ENCODE data around the gene LSM10. TPM values are rescaled to one million over a fixed set of nuclear protein-coding genes. Genes with fewer than 3 reads are reported as not detected.
A peak's percentile ranks its signal among the peaks of the same experiment; 100 is the strongest.

The LSM10 gene
- total RNA-seq, 1 experiment from 2014 or later, result 19.4 TPM

DNA sequence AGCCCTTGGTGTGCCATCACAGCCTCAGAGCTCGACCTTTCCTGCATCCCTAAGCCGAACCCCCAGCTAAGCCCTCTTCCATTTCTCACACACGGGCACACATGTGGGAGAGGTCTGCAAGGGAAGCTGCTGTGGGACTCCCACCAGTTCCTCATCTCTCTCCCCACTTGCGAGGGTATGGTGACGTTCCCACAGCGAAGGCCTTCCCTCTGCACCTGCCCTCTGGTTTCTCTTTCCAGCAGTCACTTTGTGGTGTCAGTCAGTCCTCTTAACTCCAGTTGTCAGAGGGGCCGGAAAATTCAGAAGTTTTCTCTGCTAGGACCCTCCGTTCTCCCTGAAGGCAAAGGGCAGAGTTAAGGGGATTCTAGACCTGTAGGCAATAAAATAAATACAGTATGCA lies 6.4 kb downstream of the LSM10 start:
- Histone ChIP-seq H3K9me3 (ENCODE audit: low read length) (no peaks in the 10 kb centered on the region), H2AFZ (ENCODE audit: low read length) (no peak overlapping the region), H3K4me3 (ENCODE audit: low read length) (no peak overlapping the region), H3K36me3 (ENCODE audit: insufficient read depth, low read length) (peaks cover 17% of the 10 kb centered on the region; the same call in 1 of the 2 replicates), H3K27ac (ENCODE audit: low read length) (peak overlapping the region; percentile 80), H3K9ac (ENCODE audit: low read length) (peak overlapping the region; percentile 23), H3K79me2 (ENCODE audit: low read length) (peaks cover 34% of the 10 kb centered on the region), H3K27me3 (ENCODE audit: low read length) (no peaks in the 10 kb centered on the region), H3K9me2 (replicated peaks; ENCODE audit: insufficient read depth, low read length) (no peaks in the 10 kb centered on the region), H4K20me1 (ENCODE audit: insufficient read depth, low read depth, low read length) (no peaks in the 10 kb centered on the region), H3K4me2 (ENCODE audit: low read depth, low read length, poor library complexity, severe bottlenecking) (peak overlapping the region; percentile 16), H3K4me1 (ENCODE audit: low read length) (peaks cover 71% of the 10 kb centered on the region)
- DNase-seq, result no peak

- Histone ChIP-seq H3K4me2 (ENCODE audit: low read depth, low read length, poor library complexity, severe bottlenecking) (no peak overlapping the region), H3K27ac (ENCODE audit: low read length) (peak overlapping the region; percentile 80), H3K9ac (ENCODE audit: low read length) (peak overlapping the region; percentile 10; the same call in 1 of the 2 replicates), H3K27me3 (ENCODE audit: low read length) (no peaks in the 10 kb centered on the region), H3K4me3 (ENCODE audit: low read length) (no peak overlapping the region), H2AFZ (ENCODE audit: low read length) (no peak overlapping the region), H3K9me2 (replicated peaks; ENCODE audit: insufficient read depth, low read length) (no peaks in the 10 kb centered on the region), H3K79me2 (ENCODE audit: low read length) (peaks cover 27% of the 10 kb centered on the region), H3K36me3 (ENCODE audit: insufficient read depth, low read length) (peaks cover 17% of the 10 kb centered on the region; the same call in 1 of the 2 replicates), H4K20me1 (ENCODE audit: insufficient read depth, low read depth, low read length) (peaks cover under 1% of the 10 kb centered on the region; the same call in 1 of the 2 replicates), H3K4me1 (ENCODE audit: low read length) (peaks cover 70% of the 10 kb centered on the region), H3K9me3 (ENCODE audit: low read length) (no peaks in the 10 kb centered on the region)
- DNase-seq, result peak; percentile 48
Observed at GRCh38 chr1:36390411-36390810, 7.3 kb downstream of the LSM10 start.

- H3K36me3 ChIP-seq (ENCODE audit: insufficient read depth, low read length), result peaks cover 17% of the 10 kb centered on the region; the same call in 1 of the 2 replicates
- no peak overlapping the region for H2AFZ ChIP-seq (ENCODE audit: low read length)
- no peaks in the 10 kb centered on the region for H3K9me2 ChIP-seq (replicated peaks; ENCODE audit: insufficient read depth, low read length)
- peaks cover 3% of the 10 kb centered on the region; the same call in 1 of the 2 replicates for H4K20me1 ChIP-seq (ENCODE audit: insufficient read depth, low read depth, low read length)
- no peak overlapping the region for H3K4me2 ChIP-seq (ENCODE audit: low read depth, low read length, poor library complexity, severe bottlenecking)
- no peak overlapping the region for H3K9ac ChIP-seq (ENCODE audit: low read length)
- no peak for DNase-seq
- no peak overlapping the region for H3K4me3 ChIP-seq (ENCODE audit: low read length)
- no peaks in the 10 kb centered on the region for H3K9me3 ChIP-seq (ENCODE audit: low read length)
- H3K27ac ChIP-seq (ENCODE audit: low read length), result peak overlapping the region; percentile 80
- H3K79me2 ChIP-seq (ENCODE audit: low read length), result peaks cover 28% of the 10 kb centered on the region
- H3K4me1 ChIP-seq (ENCODE audit: low read length), result peaks cover 70% of the 10 kb centered on the region
- H3K27me3 ChIP-seq (ENCODE audit: low read length), result no peaks in the 10 kb centered on the region
Observed at GRCh38 chr1:36389999-36390398, 7.7 kb downstream of the LSM10 start.

- no peak overlapping the region for H3K4me2 ChIP-seq (ENCODE audit: low read depth, low read length, poor library complexity, severe bottlenecking)
- no peak for DNase-seq
- peaks cover 3% of the 10 kb centered on the region; the same call in 1 of the 2 replicates for H4K20me1 ChIP-seq (ENCODE audit: insufficient read depth, low read depth, low read length)
- peak overlapping the region; percentile 80 for H3K27ac ChIP-seq (ENCODE audit: low read length)
- H3K9ac ChIP-seq (ENCODE audit: low read length), result no peak overlapping the region
- peaks cover 17% of the 10 kb centered on the region; the same call in 1 of the 2 replicates for H3K36me3 ChIP-seq (ENCODE audit: insufficient read depth, low read length)
- peaks cover 76% of the 10 kb centered on the region for H3K4me1 ChIP-seq (ENCODE audit: low read length)
- H3K9me3 ChIP-seq (ENCODE audit: low read length), result no peaks in the 10 kb centered on the region
- H3K79me2 ChIP-seq (ENCODE audit: low read length), result peaks cover 30% of the 10 kb centered on the region
- no peak overlapping the region for H3K4me3 ChIP-seq (ENCODE audit: low read length)
- no peaks in the 10 kb centered on the region for H3K27me3 ChIP-seq (ENCODE audit: low read length)
- H2AFZ ChIP-seq (ENCODE audit: low read length), result no peak overlapping the region
- no peaks in the 10 kb centered on the region for H3K9me2 ChIP-seq (replicated peaks; ENCODE audit: insufficient read depth, low read length)
Observed at GRCh38 chr1:36389261-36389660, 8.4 kb downstream of the LSM10 start.

- Histone ChIP-seq H3K79me2 (ENCODE audit: low read length) (peaks cover 33% of the 10 kb centered on the region), H3K9me2 (replicated peaks; ENCODE audit: insufficient read depth, low read length) (no peaks in the 10 kb centered on the region), H3K36me3 (ENCODE audit: insufficient read depth, low read length) (peaks cover 5% of the 10 kb centered on the region; the same call in 1 of the 2 replicates), H3K4me3 (ENCODE audit: low read length) (peak overlapping the region; percentile 65), H3K27me3 (ENCODE audit: low read length) (no peaks in the 10 kb centered on the region), H3K4me2 (ENCODE audit: low read depth, low read length, poor library complexity, severe bottlenecking) (peak overlapping the region; percentile 87), H3K27ac (ENCODE audit: low read length) (peak overlapping the region; percentile 89), H3K9ac (ENCODE audit: low read length) (peak overlapping the region; percentile 81), H4K20me1 (ENCODE audit: insufficient read depth, low read depth, low read length) (peaks cover 3% of the 10 kb centered on the region; the same call in 1 of the 2 replicates), H3K4me1 (ENCODE audit: low read length) (peaks cover 76% of the 10 kb centered on the region), H3K9me3 (ENCODE audit: low read length) (no peaks in the 10 kb centered on the region), H2AFZ (ENCODE audit: low read length) (no peak overlapping the region)
- DNase-seq, result peak; percentile 60
Observed at GRCh38 chr1:36387141-36387949, 10.4 kb downstream of the LSM10 start.

- Histone ChIP-seq H2AFZ (ENCODE audit: low read length) (no peak overlapping the region), H3K9me2 (replicated peaks; ENCODE audit: insufficient read depth, low read length) (no peaks in the 10 kb centered on the region), H3K9me3 (ENCODE audit: low read length) (no peaks in the 10 kb centered on the region), H3K4me2 (ENCODE audit: low read depth, low read length, poor library complexity, severe bottlenecking) (peak overlapping the region; percentile 87), H3K79me2 (ENCODE audit: low read length) (peaks cover 41% of the 10 kb centered on the region), H3K27ac (ENCODE audit: low read length) (peak overlapping the region; percentile 89), H3K27me3 (ENCODE audit: low read length) (no peaks in the 10 kb centered on the region), H4K20me1 (ENCODE audit: insufficient read depth, low read depth, low read length) (peaks cover 3% of the 10 kb centered on the region; the same call in 1 of the 2 replicates), H3K4me1 (ENCODE audit: low read length) (peaks cover 68% of the 10 kb centered on the region), H3K4me3 (ENCODE audit: low read length) (peak overlapping the region; percentile 65), H3K36me3 (ENCODE audit: insufficient read depth, low read length) (peaks cover 5% of the 10 kb centered on the region; the same call in 1 of the 2 replicates), H3K9ac (ENCODE audit: low read length) (peak overlapping the region; percentile 81)
- DNase-seq, result peak; percentile 98
Observed at GRCh38 chr1:36386265-36387140, 11.2 kb downstream of the LSM10 start.

DNA sequence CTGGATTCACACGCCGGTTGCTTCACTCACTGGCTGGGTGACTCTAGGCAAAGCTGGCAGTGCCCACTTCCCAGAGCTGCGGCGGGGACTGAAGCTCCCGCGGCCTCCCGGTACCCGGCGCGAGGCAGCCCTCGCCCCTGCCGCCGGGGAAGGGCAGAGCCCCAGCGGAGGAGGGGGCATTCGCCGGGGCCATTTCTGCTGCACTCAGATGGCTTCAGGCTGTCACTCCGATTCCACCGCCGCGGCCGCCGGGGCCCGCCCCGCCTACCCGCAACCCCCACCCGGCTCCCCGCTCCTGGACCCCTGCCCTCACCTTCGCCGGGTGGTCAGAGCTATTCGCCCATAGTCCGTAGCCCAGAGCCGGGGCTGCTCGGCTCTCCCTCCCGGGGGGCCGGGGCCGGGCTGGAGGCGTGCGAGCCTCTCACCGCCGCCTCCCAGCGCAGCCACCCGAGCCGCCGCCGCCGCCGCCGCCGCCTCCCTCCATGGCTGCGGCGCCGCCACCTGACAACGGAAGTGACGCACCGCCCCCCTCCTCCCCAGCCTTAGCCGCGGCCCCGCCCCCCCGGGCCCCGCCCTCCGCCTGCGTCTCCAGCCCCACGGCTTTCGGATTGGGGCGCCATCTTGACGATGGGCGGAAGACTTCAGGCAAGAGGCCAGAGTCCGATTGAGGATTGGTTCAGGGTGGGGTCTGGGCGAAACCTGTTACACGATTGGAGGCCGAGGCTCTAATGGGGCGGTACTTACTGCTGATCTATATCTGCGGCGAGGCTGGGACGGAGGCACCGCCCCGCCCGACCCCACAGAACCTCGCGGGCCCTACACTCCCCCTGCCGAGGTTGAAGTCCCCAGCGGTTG lies 12.1 kb downstream of the LSM10 start, which contains the start of gene STK40:
Gene STK40 (minus strand): TSS at position 515 of the 855 bp plus-strand sequence. CDS start 24,592 bp downstream, outside the sequence.
- no peaks in the 10 kb centered on the region for H3K27me3 ChIP-seq (ENCODE audit: low read length)
- H2AFZ ChIP-seq (ENCODE audit: low read length), result no peak within 1 kb of the TSS
- peaks cover 5% of the 10 kb centered on the region; the same call in 1 of the 2 replicates for H3K36me3 ChIP-seq (ENCODE audit: insufficient read depth, low read length)
- H3K4me1 ChIP-seq (ENCODE audit: low read length), result peaks cover 59% of the 10 kb centered on the region
- H3K79me2 ChIP-seq (ENCODE audit: low read length), result peaks cover 50% of the 10 kb centered on the region
- peaks cover 3% of the 10 kb centered on the region; the same call in 1 of the 2 replicates for H4K20me1 ChIP-seq (ENCODE audit: insufficient read depth, low read depth, low read length)
- H3K4me3 ChIP-seq (ENCODE audit: low read length), result peak within 1 kb of the TSS; percentile 96
- peak within 1 kb of the TSS; percentile 89 for H3K27ac ChIP-seq (ENCODE audit: low read length)
- H3K4me2 ChIP-seq (ENCODE audit: low read depth, low read length, poor library complexity, severe bottlenecking), result peak within 1 kb of the TSS; percentile 93
- peak; percentile 99 for DNase-seq
- H3K9me2 ChIP-seq (replicated peaks; ENCODE audit: insufficient read depth, low read length), result no peaks in the 10 kb centered on the region
- no peaks in the 10 kb centered on the region for H3K9me3 ChIP-seq (ENCODE audit: low read length)
- H3K9ac ChIP-seq (ENCODE audit: low read length), result peak within 1 kb of the TSS; percentile 90

Measured in Karpas-422 (cell line).